Body of pancreas (tissue), 4 donors: Measurements from ENCODE around the gene ARFIP1. TPM values are rescaled to one million over a fixed set of nuclear protein-coding genes. Genes with fewer than 3 reads are reported as not detected.

Source experiments
- ATAC-seq: fragments of 150-250 bp; one replicate; pipeline ENCODE4 v1.9.1; 2016
- DNase-seq, 4 donors: peaks; one replicate each; pipeline ENCODE4 v3.0.0-alpha.2; 2019
- H3K27ac ChIP-seq, 4 donors: fragments of 200-600 bp; sonication (generic); 1 replicate in 3 of 4; 2 replicates in 1 of 4; pipeline versions ENCODE4 v1.5.1 to v1.6.1; 2016 to 2019; ENCODE audit warnings: mild to moderate bottlenecking in 1 of 4, mixed read lengths in 1 of 4, moderate library complexity in 1 of 4
- H3K27me3 ChIP-seq, 2 donors: fragments of 200-600 bp; sonication (generic); one replicate each; pipeline ENCODE4 v1.6.0; 2016; ENCODE audit warnings: mild to moderate bottlenecking in 1 of 2
- H3K36me3 ChIP-seq, 2 donors: fragments of 200-600 bp; sonication (generic); replicated peaks in 1 of 2; 2 replicates each; pipeline ENCODE4 v1.5.1; 2016; ENCODE audit warnings: low read depth in 2 of 2; ENCODE audit not compliant: insufficient read depth in 1 of 2
- H3K4me1 ChIP-seq: fragments of 200-600 bp; sonication (generic); one replicate; pipeline ENCODE4 v1.6.0; 2016
- H3K4me3 ChIP-seq, 2 donors: fragments of 200-600 bp; sonication (generic); 1 replicate in 1 of 2; 2 replicates in 1 of 2; pipeline ENCODE4 v1.5.1; 2016 to 2019
- H3K9me3 ChIP-seq, 3 donors: fragments of 200-600 bp; sonication (generic); 1 replicate in 2 of 3; 2 replicates in 1 of 3; pipeline ENCODE4 v1.5.1; 2016
- POLR2A ChIP-seq, 3 donors: fragments of 450-650 bp; IDR thresholded peaks; one replicate each; pipeline ENCODE4 v1.6.1; 2016; ENCODE audit warnings: antibody characterized with exemption in 3 of 3, mild to moderate bottlenecking in 2 of 3
- whole genome bisulfite sequencing, 2 donors: methylation state at CpG; one replicate each; pipeline ENCODE4 v1.1.5; 2017; 5-methylcytosine and 5-hydroxymethylcytosine counted together
- intact Hi-C: fragments of 100-400 bp; cut with DNase I; formaldehyde crosslinking; loops from one replicate; pipeline ENCODE4 v1.15.1; 2023
- total RNA-seq, 2 donors: library from RNA; depleted of rRNA; stranded (reverse); fragments of >200 nt; gene quantifications; one replicate each; pipeline ENCODE4 v1.1.0, GENCODE V29; 2016
- TF ChIP-seq, protein P1 (sequence below), 7 experiments: fragments of 450-650 bp in 4 of 7; fragments of 200-600 bp in 3 of 7; sonication (generic) in 3 of 7; IDR thresholded peaks; one replicate each; pipeline ENCODE4 v1.5.1; 2016 to 2019; ENCODE audit warnings: antibody characterized with exemption in 7 of 7

ARFIP1 gene
- total RNA-seq, 2 donors from 2014 or later, result 13.8 to 17.4 TPM

GRCh38 chr4:152961773-152962115 is 182.0 kb downstream of the ARFIP1 start:
- no peak for ATAC-seq
- WGBS, 2 donors, result 74 to 79% methylated on average over 1 of the region's 1 CpG

More at GRCh38 chr4:152961773-152962115, 182.0 kb downstream of the ARFIP1 start:
- Histone ChIP-seq H3K9me3 (no peaks in the 10 kb centered on the region), H3K4me3 (no peak overlapping the region), H3K27ac (no peak overlapping the region), H3K36me3 (no peaks in the 10 kb centered on the region), H3K27me3 (no peaks in the 10 kb centered on the region), H3K4me1 (peaks cover 17% of the 10 kb centered on the region)
- no peak for DNase-seq
- intact Hi-C loops, result no loop called here
- TF ChIP-seq POLR2A (IDR thresholded peaks at IDR 0.05), result no peak
- TF ChIP-seq, protein P1, sequence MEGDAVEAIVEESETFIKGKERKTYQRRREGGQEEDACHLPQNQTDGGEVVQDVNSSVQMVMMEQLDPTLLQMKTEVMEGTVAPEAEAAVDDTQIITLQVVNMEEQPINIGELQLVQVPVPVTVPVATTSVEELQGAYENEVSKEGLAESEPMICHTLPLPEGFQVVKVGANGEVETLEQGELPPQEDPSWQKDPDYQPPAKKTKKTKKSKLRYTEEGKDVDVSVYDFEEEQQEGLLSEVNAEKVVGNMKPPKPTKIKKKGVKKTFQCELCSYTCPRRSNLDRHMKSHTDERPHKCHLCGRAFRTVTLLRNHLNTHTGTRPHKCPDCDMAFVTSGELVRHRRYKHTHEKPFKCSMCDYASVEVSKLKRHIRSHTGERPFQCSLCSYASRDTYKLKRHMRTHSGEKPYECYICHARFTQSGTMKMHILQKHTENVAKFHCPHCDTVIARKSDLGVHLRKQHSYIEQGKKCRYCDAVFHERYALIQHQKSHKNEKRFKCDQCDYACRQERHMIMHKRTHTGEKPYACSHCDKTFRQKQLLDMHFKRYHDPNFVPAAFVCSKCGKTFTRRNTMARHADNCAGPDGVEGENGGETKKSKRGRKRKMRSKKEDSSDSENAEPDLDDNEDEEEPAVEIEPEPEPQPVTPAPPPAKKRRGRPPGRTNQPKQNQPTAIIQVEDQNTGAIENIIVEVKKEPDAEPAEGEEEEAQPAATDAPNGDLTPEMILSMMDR (IDR thresholded peaks at IDR 0.05), result no peak

Other genes with a start within 250 kb of the ARFIP1 start
- 10 to 100 TPM; 34.5 to 40.5 TPM for gene FBXW7, start 243.9 kb upstream of the ARFIP1 start, total RNA-seq
- under 1 TPM; under 0.01 to 0.52 TPM for gene TMEM154, start 100.0 kb upstream of the ARFIP1 start, total RNA-seq
- gene TIGD4, start 224 bp upstream of the ARFIP1 start, total RNA-seq, result 1 to 10 TPM in 1 of 2 donors, under 1 TPM in 1; 0.78 to 3.0 TPM
- 1 to 10 TPM in 1 of 2 donors, under 1 TPM in 1; 0.99 to 3.9 TPM for gene FHDC1, start 156.4 kb downstream of the ARFIP1 start, total RNA-seq